ENCODE measurements around the gene SLC2A8. TPM values are rescaled to one million over a fixed set of nuclear protein-coding genes. Genes with fewer than 3 reads are reported as not detected.

The SLC2A8 gene
- total and polyA plus RNA-seq, 3 donors from 2014 or later = 62.7 to 128 (median 68.6) TPM

- Histone ChIP-seq H3K27ac (no peak overlapping the region), H3K9me3 (no peaks in the 10 kb centered on the region), H3K4me1 (peaks cover 9% of the 10 kb centered on the region), H3K36me3 (ENCODE audit: low read depth, missing control alignments) (no peaks in the 10 kb centered on the region), H3K27me3 (no peaks in the 10 kb centered on the region), H3K4me3 (no peak overlapping the region)
- 56 to 70% methylated on average over 2 of the region's 2 CpGs for WGBS, 2 donors
- intact Hi-C loops (cut with DNase I; ENCODE audit: low total_unique reads) = no loop called here
- DNase-seq = no peak
- no peak for TF ChIP-seq CTCF (IDR thresholded peaks at IDR 0.05)
- TF ChIP-seq POLR2A (IDR thresholded peaks at IDR 0.05) = no peak
Observed at GRCh38 chr9:127393645-127394044, 3.3 kb upstream of the SLC2A8 start.

DNA sequence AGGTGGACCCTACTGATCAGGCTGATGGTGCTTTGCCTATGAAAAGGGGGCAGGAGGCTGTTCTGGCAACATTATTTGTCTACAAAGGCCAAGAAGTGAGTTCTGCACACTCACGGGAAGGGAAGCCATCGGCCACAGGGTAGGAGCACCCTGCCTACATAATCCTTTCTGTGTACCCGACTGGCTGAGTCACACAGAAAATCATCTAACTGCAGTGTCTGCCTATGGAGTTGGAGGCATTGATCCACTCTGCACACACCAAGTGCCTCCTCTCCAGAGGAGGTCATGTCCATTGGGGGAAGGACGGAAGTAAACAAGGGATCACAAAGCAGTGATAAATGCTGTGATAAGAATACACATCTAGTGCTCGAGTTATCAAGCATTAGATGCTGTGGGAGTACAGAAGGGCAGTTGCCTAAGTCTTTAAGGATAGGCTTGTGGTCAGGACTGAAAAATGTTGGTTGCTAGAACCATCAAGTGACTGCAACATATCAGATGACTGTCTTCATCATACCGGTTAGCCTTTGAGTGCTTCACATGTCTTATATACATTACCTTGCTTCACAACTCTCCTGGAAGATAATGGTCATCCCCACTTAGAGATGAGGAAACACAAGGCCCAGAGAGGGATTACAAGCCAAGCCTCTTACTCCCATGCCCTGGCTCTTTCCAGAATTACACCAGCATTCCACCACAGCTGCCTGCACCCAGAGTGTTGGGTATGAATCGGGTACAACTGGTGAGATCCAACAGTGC lies 1.3 kb upstream of the SLC2A8 start:
- TF ChIP-seq POLR2A (IDR thresholded peaks at IDR 0.05) (no peak), CTCF (IDR thresholded peaks at IDR 0.05) (no peak)
- H3K9me3 ChIP-seq = no peaks in the 10 kb centered on the region
- peaks cover 10% of the 10 kb centered on the region for H3K4me1 ChIP-seq
- no peak for DNase-seq
- no peak overlapping the region for H3K4me3 ChIP-seq
- intact Hi-C loops (cut with DNase I; ENCODE audit: low total_unique reads) = no loop called here
- H3K27me3 ChIP-seq = no peaks in the 10 kb centered on the region
- 61 to 65% methylated on average over 5 to 7 of the region's 7 CpGs for WGBS, 2 donors
- no peak overlapping the region for H3K27ac ChIP-seq
- H3K36me3 ChIP-seq (ENCODE audit: low read depth, missing control alignments) = no peaks in the 10 kb centered on the region

GRCh38 chr9:127396253-127396807 lies 639 bp upstream of the SLC2A8 start:
- intact Hi-C loops (cut with DNase I; ENCODE audit: low total_unique reads) = no loop called here
- Histone ChIP-seq H3K36me3 (ENCODE audit: low read depth, missing control alignments) (no peaks in the 10 kb centered on the region), H3K4me3 (peak overlapping the region; percentile 32 to 84), H3K27ac (no peak overlapping the region), H3K4me1 (peaks cover 10% of the 10 kb centered on the region), H3K9me3 (no peaks in the 10 kb centered on the region), H3K27me3 (no peaks in the 10 kb centered on the region)
- no peak for DNase-seq
- 7 to 8% methylated on average over 8 to 23 of the region's 27 CpGs for WGBS, 2 donors
- no peak for TF ChIP-seq CTCF (IDR thresholded peaks at IDR 0.05)

DNA sequence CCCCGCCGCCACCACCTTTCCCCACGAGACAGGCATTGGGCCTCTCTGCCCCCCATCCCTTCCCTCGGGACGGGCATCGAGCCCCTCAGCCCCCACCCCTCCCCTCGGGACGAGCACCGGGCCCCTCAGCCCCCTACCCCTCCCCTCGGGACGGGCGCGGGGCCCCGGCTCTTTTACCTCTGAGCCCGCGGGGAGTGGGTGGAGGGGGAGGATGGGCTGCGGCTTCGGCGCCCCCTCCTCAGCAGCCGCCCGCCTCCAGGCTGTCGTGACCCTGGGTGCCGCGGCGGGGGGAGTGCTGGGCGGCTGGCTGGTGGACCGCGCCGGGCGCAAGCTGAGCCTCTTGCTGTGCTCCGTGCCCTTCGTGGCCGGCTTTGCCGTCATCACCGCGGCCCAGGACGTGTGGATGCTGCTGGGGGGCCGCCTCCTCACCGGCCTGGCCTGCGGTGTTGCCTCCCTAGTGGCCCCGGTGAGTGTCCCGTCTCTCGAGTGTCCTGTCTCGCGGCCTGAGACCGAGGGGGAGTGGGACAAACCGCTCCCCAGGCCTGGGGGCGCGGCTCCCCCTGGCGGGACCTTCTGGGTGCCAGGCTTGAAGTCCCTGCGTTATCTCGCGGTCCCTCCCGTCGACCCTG lies 791 bp downstream of the SLC2A8 start:
- peak; percentile 58 for DNase-seq
- Histone ChIP-seq H3K36me3 (ENCODE audit: low read depth, missing control alignments) (no peaks in the 10 kb centered on the region), H3K27me3 (no peaks in the 10 kb centered on the region), H3K27ac (peak overlapping the region; percentile 51 to 90), H3K4me3 (peak overlapping the region; percentile 84 to 90), H3K4me1 (peaks cover 10% of the 10 kb centered on the region), H3K9me3 (no peaks in the 10 kb centered on the region)
- TF ChIP-seq CTCF (IDR thresholded peaks at IDR 0.05) (peak; percentile 31 to 39 (median 37)), POLR2A (IDR thresholded peaks at IDR 0.05) (no peak)
- WGBS, 2 donors = 0 to 2% methylated on average over 2 to 54 of the region's 55 CpGs
- intact Hi-C loops (cut with DNase I; ENCODE audit: low total_unique reads) = no loop called here
